Ovary (tissue), 9 donors: ENCODE results near the gene LYPD4. TPM values are rescaled to one million over a fixed set of nuclear protein-coding genes. Genes with fewer than 3 reads are reported as not detected.

Experiments used
- DNase-seq, 5 donors: peaks; one replicate each; pipeline ENCODE4 v3.0.0-alpha.2; 2019 to 2020
- H3K27ac ChIP-seq, 2 donors: fragments of 200-600 bp; one replicate each; pipeline versions ENCODE4 v1.5.1 to v1.8.0; 2019 to 2022
- H3K27me3 ChIP-seq: fragments of 200-600 bp; one replicate; pipeline ENCODE4 v1.8.0; 2022
- H3K36me3 ChIP-seq: fragments of 200-600 bp; sonication (generic); one replicate; pipeline ENCODE4 v1.5.1; 2019
- H3K4me1 ChIP-seq: one replicate; pipeline ENCODE4 v1.8.1; 2013; ENCODE audit warnings: mild to moderate bottlenecking, moderate library complexity; ENCODE audit not compliant: insufficient read depth
- H3K4me3 ChIP-seq: fragments of 200-600 bp; sonication (generic); one replicate; pipeline ENCODE4 v1.5.1; 2017
- H3K9me3 ChIP-seq, 2 donors: fragments of 200-600 bp in 1 of 2; sonication (generic) in 1 of 2; one replicate each; pipeline versions ENCODE4 v1.5.1 to v1.8.1; 2013 to 2019; ENCODE audit warnings: mild to moderate bottlenecking in 1 of 2, moderate library complexity in 1 of 2
- EP300 ChIP-seq: sonication (generic); formaldehyde crosslinking; IDR thresholded peaks from one replicate; pipeline ENCODE4 v1.6.1; 2017; ENCODE audit warnings: antibody characterized with exemption
- POLR2A ChIP-seq: fragments of 450-650 bp; IDR thresholded peaks from one replicate; pipeline ENCODE4 v1.6.1; 2017; ENCODE audit warnings: antibody characterized with exemption, mild to moderate bottlenecking, moderate library complexity
- WGBS, 3 donors: extraction: QIAGEN DNeasy Blood & Tissue Kit in 1 of 3; methylation state at CpG; one replicate each; pipeline versions ENCODE4 v1.1.5 to v1.1.7; 2013 to 2017; 5-methylcytosine and 5-hydroxymethylcytosine counted together
- intact Hi-C, 4 donors: fragments of 100-400 bp; cut with DNase I; formaldehyde crosslinking; loops; one replicate each; pipeline versions ENCODE4 v1.11.0 to v1.15.1; 2022 to 2023
- polyA plus RNA-seq, 2 donors: library from polyadenylated mRNA; stranded (reverse); fragments of 200-250 nt in 1 of 2; fragments of 350-450 nt in 1 of 2; fragmentation: Illumina TruSeq in 1 of 2; extraction: RNeasy Lipid Tissue Mini Kit (QIAGEN cat#74804) in 1 of 2; gene quantifications; one replicate each; pipeline ENCODE4 v1.2.3, GENCODE V29; 2013 to 2014
- total RNA-seq, 7 donors: library from RNA; depleted of rRNA in 2 of 7; stranded (reverse); fragments of >200 nt in 2 of 7; fragmentation: NEBNext Ultra II Directional in 3 of 7; extraction: Animal tissue kit (Norgen Biotek cat#: 25700) in 3 of 7; gene quantifications; one replicate each; pipeline versions ENCODE4 v1.1.0 to v1.2.4, GENCODE V29; 2016 to 2023
- TF ChIP-seq, protein P1 (sequence below), 3 donors: fragments of 450-650 bp in 2 of 3; fragments of 200-600 bp in 1 of 3; IDR thresholded peaks; one replicate each; pipeline versions ENCODE4 v1.5.1 to v1.8.0; 2016 to 2022; ENCODE audit warnings: antibody characterized with exemption in 3 of 3, mild to moderate bottlenecking in 1 of 3
- donor health status: DM: no; HTN: no; CAD: no; lungs with moderate emphysema.
- donor health status: DM: no; HTN: no; CAD: no.
- donor health status: Bipolar disorder and iron deficiency.
- donor health status: DM: yes; HTN: yes; CAD: no.
- donor health status: DM: no; HTN: no; CAD: no.
- donor health status: DM: yes; HTN: yes; CAD: no.

The LYPD4 gene
- total and polyA plus RNA-seq, 9 donors: not detected

DNA sequence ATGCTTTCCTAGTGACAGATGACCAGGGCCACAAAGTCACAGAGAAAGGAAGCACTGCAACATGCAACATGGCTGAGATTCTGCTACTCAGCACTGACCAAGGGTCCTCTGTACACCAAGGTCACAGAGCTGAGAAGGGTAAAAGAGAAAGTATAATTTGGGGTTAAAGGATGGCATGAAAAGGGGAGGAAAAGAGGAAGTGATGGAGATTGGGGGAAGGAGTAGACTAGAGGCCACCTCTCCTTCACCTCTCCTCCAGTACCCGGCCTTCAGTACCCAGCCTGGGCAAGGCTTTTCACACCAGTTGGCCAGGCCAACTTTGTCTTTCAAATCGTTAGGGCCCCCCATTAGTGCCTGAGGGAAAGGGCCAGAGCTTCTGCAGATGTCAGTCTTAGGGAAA lies 9.3 kb upstream of the LYPD4 start:
- intact Hi-C loops: no loop called here
- Histone ChIP-seq H3K4me1 (no peaks in the 10 kb centered on the region), H3K9me3 (no peaks in the 10 kb centered on the region), H3K36me3 (no peaks in the 10 kb centered on the region), H3K27ac (no peak overlapping the region), H3K4me3 (no peak overlapping the region), H3K27me3 (no peaks in the 10 kb centered on the region)
- TF ChIP-seq EP300 (no peak), POLR2A (no peak)
- TF ChIP-seq, protein P1, sequence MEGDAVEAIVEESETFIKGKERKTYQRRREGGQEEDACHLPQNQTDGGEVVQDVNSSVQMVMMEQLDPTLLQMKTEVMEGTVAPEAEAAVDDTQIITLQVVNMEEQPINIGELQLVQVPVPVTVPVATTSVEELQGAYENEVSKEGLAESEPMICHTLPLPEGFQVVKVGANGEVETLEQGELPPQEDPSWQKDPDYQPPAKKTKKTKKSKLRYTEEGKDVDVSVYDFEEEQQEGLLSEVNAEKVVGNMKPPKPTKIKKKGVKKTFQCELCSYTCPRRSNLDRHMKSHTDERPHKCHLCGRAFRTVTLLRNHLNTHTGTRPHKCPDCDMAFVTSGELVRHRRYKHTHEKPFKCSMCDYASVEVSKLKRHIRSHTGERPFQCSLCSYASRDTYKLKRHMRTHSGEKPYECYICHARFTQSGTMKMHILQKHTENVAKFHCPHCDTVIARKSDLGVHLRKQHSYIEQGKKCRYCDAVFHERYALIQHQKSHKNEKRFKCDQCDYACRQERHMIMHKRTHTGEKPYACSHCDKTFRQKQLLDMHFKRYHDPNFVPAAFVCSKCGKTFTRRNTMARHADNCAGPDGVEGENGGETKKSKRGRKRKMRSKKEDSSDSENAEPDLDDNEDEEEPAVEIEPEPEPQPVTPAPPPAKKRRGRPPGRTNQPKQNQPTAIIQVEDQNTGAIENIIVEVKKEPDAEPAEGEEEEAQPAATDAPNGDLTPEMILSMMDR (IDR thresholded peaks at IDR 0.05): no peak
- WGBS, 3 donors: 46 to 56% (median 53%) methylated on average over 2 of the region's 2 CpGs
- DNase-seq: no peak

DNA sequence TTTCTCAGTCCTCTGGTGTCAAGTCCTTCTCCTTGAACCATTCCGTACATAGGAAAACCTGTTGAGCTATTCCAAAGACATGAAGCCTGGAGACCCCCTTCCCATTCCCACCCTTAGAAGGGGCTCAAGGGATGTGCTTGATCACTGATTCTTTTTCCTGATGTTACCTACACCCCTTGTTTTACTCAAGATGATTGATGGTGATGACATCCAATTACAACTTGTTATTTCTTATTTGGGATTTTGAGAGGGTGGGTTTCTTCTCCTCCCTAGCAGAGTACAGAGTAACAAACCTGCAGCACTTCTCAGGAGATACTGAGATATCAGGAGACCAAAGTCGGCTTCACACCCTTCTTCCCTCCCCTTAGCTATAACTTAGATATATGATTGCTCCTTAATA lies 8.9 kb upstream of the LYPD4 start:
- no peak overlapping the region for H3K27ac ChIP-seq
- H3K4me3 ChIP-seq: no peak overlapping the region
- no peaks in the 10 kb centered on the region for H3K27me3 ChIP-seq
- H3K36me3 ChIP-seq: no peaks in the 10 kb centered on the region
- 62 to 87% (median 64%) methylated on average over 2 of the region's 2 CpGs for WGBS, 3 donors
- no peaks in the 10 kb centered on the region for H3K9me3 ChIP-seq
- intact Hi-C loops: no loop called here
- H3K4me1 ChIP-seq: no peaks in the 10 kb centered on the region
- no peak for DNase-seq
- TF ChIP-seq EP300: no peak
- no peak for TF ChIP-seq POLR2A
- TF ChIP-seq, protein P1 (IDR thresholded peaks at IDR 0.05): no peak

DNA sequence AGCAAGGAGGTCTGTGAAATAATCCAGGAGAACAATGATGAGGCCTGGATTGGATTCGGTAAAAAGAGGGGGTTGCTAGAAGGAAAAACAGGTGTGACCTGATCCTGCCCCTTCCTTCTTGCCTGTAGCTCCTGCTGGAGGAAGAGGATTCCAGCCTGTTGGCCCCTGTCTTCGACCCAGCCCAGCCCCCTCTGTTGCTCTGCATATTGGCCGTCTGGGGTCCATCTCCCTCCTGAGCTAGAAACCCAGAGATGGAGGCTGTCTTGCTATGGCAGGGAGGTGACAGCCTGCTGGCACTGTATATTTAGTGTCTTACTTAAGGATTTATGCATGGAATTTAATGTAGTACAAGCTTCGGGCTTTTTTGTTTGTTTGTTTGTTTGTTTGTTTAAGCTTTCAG lies 7.0 kb upstream of the LYPD4 start:
- no peak overlapping the region for H3K4me3 ChIP-seq
- no peaks in the 10 kb centered on the region for H3K4me1 ChIP-seq
- H3K27me3 ChIP-seq: no peaks in the 10 kb centered on the region
- TF ChIP-seq, protein P1 (IDR thresholded peaks at IDR 0.05): no peak
- TF ChIP-seq POLR2A (no peak), EP300 (no peak)
- no peaks in the 10 kb centered on the region for H3K9me3 ChIP-seq
- 13 to 24% (median 16%) methylated on average over 4 of the region's 4 CpGs for WGBS, 3 donors
- no peak for DNase-seq
- intact Hi-C loops: no loop called here
- no peaks in the 10 kb centered on the region for H3K36me3 ChIP-seq
- H3K27ac ChIP-seq: no peak overlapping the region

DNA sequence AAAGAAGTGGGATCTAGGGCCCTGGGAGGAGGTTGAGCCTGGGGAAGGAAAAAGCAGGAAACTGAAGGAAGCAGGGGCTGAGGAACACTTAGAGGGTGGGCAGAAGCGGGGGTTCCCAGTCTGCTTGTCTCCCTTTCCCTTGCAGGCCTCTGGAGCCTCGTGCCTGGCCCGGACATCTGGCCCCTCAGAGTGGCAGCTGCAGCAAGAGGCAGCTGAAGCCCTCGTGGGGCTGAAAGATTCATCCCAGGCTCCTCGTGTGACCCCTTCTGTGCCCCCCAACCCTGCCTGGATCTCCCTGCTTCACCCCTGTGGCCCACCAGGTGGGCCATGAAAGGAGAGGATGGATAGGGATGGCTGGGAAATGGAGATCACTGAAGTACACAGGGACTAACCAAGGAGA lies 5.9 kb upstream of the LYPD4 start:
- Histone ChIP-seq H3K4me3 (no peak overlapping the region), H3K27ac (no peak overlapping the region), H3K36me3 (no peaks in the 10 kb centered on the region), H3K4me1 (no peaks in the 10 kb centered on the region), H3K27me3 (no peaks in the 10 kb centered on the region), H3K9me3 (no peaks in the 10 kb centered on the region)
- intact Hi-C loops: no loop called here
- TF ChIP-seq, protein P1 (IDR thresholded peaks at IDR 0.05): no peak
- TF ChIP-seq POLR2A: no peak
- TF ChIP-seq EP300: no peak
- 47 to 63% (median 62%) methylated on average over 5 of the region's 5 CpGs for WGBS, 3 donors
- no peak for DNase-seq

DNA sequence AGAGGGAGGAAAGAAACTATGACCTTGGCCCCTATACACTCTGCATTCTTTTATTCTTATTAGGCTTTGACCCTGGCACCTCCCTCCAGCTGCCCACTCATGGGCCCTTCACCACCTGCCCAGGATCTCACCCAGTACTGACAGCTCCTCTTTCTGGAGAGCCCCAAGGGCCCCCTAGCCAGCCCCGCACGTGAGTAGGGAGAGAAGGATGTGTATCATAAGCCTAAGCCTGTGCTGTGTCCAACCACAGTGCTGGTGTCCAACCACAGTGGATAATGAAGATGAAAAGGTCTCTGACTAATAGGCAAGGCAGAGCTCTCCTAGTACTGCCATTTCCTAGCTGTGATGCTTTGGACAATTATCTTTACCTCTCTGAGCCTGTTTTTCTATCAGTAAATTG lies 4.6 kb upstream of the LYPD4 start:
- TF ChIP-seq, protein P1 (IDR thresholded peaks at IDR 0.05): no peak
- no peak for TF ChIP-seq POLR2A
- TF ChIP-seq EP300: no peak
- DNase-seq: no peak
- H3K27ac ChIP-seq: no peak overlapping the region
- H3K4me1 ChIP-seq: no peaks in the 10 kb centered on the region
- no peaks in the 10 kb centered on the region for H3K36me3 ChIP-seq
- no peak overlapping the region for H3K4me3 ChIP-seq
- no peaks in the 10 kb centered on the region for H3K9me3 ChIP-seq
- 35 to 55% (median 51%) methylated on average over 2 of the region's 2 CpGs for WGBS, 3 donors
- H3K27me3 ChIP-seq: no peaks in the 10 kb centered on the region
- intact Hi-C loops: no loop called here
